ENCODE results near the gene NUDC.

DNA sequence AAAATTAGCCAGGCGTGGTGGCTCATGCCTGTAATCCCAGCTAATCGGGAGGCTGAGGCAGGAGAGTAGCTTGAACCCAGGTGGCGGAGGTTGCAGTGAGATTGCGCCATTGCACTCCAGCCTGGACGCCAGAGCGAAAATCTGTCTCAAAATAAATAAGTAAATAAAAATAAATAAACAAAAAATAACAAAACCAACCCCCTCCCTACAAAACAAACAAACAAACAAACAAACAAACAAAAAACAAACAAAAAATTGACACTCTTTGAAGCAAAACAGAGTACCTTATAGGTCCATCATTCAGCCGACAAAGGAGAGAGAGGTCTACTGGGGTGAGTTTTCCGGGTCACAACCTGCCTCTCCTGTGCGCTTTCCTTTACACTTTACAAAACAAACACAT is 44.1 kb downstream of the NUDC start:
- TF ChIP-seq, protein P1, sequence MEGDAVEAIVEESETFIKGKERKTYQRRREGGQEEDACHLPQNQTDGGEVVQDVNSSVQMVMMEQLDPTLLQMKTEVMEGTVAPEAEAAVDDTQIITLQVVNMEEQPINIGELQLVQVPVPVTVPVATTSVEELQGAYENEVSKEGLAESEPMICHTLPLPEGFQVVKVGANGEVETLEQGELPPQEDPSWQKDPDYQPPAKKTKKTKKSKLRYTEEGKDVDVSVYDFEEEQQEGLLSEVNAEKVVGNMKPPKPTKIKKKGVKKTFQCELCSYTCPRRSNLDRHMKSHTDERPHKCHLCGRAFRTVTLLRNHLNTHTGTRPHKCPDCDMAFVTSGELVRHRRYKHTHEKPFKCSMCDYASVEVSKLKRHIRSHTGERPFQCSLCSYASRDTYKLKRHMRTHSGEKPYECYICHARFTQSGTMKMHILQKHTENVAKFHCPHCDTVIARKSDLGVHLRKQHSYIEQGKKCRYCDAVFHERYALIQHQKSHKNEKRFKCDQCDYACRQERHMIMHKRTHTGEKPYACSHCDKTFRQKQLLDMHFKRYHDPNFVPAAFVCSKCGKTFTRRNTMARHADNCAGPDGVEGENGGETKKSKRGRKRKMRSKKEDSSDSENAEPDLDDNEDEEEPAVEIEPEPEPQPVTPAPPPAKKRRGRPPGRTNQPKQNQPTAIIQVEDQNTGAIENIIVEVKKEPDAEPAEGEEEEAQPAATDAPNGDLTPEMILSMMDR (IDR thresholded peaks at IDR 0.05) = no peak
- no peak for TF ChIP-seq POLR2AphosphoS5 (IDR thresholded peaks at IDR 0.05)
- TF ChIP-seq POLR2A (IDR thresholded peaks at IDR 0.05) = no peak

All from suprapubic skin (tissue), 4 donors.